ENCODE results near the gene GALNT2.

DNA sequence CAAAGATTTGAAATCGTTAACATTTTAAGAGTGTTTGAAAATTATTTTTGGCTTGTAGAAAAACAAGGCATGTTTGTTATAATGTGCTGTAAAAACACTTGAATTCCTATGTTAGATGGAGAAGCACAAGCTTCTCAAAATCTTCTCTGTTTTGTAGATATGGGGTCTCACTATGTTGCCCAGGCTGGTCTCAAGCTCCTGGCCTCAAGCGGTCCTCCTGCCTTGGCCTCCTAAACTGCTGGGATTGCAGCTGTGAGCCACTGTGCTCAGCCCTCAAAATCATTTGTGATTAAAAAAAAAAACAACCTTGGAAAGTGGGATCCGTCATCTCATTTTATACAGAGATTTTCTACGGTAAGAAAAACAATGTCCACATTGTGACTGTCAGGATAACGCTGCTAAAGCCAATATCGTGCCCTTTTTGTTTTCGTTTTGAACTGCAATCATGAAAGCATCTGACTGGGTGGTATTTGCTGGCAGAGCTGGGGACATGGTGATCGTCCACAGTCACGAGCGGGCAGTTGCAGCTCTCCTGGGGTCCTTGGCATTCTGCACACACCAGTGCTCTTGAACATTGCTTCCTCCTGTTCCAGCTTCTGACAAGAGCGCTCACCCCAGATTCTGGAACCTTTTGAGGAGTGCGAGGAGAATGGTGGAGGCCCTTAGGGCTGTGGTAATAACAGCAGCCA, 246.6 kb downstream of the GALNT2 start:
- no peak for TF ChIP-seq POLR2A (IDR thresholded peaks at IDR 0.05; ENCODE audit: low read depth, low read length)
- no peak for TF ChIP-seq POLR2AphosphoS5 (IDR thresholded peaks at IDR 0.05; ENCODE audit: low read depth, low read length)
- no peak for TF ChIP-seq PAX5 (IDR thresholded peaks at IDR 0.05; ENCODE audit: insufficient read depth, low read length, severe bottlenecking)
- TF ChIP-seq SPI1 (IDR thresholded peaks at IDR 0.05; ENCODE audit: low read depth, low read length): no peak
- no peak for TF ChIP-seq TAF1 (IDR thresholded peaks at IDR 0.05; ENCODE audit: low read depth, low read length)
